ENCODE data around the gene ADK.
"Not testable (repeated sequence)": the region's sequence is repeated elsewhere in the genome, so short reads cannot be mapped to it uniquely, and the experiment has no call there.

Gene ADK

DNA sequence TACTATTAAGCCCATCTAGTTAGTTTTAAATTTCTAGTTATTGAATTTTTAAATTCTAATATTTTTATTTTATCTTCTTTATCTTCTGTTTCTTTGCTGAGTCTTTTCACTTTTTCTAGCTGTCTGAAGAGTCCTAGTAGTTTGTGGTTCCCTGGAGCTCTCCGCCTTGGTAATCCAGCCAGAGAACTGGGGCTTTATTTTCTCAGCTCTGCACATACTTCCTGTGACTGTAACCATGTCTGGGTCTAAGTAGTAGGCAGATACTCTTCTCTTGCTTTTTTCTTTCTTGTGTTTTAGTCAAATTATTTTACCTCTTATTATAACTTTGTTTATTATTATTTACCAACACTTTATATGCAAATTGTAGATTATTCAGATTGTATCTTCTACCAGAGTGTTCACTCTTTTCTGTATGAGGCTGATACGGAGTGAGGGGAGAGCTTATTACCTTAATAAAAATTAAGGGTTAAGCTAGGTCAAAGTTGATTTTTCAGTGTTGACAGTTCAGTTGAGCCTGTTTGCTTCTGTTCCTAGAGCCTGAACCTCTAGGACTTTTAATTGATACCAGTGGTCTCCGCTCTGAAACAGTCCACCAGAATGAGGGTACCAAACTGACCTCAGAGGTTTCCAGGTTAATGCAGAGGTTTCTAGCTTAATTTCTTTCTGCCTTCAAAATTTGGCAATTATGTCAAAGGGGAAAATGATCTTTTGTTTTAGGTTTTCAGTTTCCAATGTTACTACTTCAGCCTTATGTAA is 155.4 kb downstream of the ADK start:
- DNase-seq = no peak

DNA sequence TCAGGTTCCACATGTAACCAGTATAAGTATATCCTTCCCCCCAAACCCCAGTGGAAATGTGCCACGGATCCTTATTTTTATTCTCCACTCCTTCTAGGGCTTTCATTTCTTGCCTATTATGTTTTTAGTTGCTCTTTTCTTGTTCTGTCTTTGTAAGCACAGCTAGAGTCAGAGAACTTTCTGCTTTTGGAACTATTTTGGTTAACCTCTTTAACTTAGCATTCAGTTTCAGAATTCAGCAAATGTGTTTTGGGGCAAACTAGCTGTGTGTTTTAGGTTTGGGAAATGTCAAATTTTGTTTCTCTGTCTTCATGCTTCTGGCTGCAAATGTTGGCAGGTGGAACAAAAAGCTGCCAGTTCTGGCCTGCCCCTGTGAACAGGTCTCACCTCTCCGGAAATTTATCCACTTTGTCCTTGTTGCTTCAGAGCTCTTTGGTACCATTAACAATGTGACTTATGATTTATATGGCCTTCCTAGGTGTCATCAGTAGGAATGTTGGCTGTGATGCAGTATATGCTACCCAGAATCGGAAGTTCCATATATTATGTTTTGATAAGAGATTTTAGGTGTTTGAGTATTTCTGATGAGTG is 156.1 kb downstream of the ADK start:
- DNase-seq = no peak

DNA sequence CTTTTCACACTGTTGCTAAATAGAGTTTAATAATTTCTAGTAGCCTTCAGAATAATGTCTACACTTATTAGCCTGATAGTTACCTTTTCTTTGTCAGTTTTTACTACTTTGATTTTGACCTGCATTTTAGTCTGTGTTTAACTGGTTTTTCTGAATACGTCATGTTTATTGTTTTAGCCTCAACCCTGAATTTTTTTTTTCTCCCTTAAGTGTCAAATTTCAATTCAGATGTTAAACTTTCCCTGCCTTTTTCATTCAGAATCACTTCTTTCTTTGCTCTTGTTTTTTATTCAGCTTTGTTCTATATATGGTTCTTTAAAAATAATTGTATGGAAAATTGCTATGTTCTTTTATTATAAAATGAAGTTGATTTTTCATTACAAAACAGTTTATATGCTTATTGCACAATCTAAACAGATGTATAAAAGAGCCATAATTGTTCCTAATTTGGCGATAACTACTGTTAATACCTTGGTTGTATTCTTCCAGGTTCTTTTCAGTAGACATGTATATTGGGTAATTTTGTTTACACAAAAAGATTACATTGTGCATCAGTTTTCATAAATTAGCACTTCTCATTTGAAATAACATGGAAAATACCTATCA is 159.7 kb downstream of the ADK start:
- DNase-seq = no peak

DNA sequence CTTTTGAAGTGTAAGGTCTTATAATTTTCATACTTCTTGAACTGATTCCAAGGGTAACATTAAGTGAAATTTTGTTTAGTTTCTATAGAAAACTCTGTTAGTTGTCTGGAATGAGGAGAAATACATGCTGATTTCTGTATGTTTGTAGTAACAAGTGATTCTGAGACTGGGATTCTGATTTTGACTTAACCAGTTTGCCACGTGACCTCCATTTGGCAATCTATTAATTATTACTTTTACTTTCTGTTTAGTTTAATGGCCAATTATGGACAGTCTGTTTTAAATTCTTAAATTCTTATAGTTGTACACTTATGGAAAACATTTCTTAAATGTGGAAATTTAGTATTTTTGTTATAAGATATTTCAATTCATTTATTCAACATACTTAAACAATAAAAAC is 163.1 kb downstream of the ADK start:
- no peak for DNase-seq

DNA sequence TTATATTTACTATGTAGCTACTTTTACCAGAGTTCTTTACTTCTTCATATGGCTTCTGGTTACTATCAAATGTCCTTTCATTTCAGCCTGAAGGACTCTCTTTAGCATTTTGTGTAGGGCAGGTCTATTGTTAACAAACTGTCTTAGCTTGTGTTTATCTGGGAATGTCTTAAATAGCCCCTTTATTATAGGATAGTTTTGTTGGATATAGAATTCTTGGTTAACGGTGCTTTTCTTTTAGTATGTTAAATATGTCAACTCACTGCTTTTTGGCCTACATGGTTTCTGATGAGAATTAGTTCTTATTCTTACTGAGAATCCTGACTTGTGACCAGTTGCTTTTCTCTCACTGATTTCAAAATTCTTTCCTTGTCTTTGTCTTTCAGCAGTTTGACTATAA is 169.0 kb downstream of the ADK start:
- DNase-seq = no peak

DNA sequence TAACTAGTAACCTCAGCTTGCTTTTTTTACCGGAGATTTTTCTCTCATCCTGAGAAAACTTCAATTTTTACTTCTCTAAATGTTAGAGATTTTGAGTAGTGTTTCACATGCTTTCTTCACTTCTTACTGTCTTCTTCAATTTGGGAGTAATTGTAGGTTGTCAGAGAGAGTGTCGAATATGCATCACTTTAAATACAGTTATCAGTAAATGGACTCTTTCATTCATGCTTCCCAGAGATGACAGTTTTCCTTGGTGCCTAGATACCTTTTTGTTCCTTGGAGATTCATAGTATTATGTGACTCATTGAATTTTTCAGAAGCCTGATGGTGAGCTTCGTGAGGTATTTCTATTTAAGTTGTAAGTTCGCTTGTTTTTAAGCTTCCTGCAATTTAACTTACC is 169.7 kb downstream of the ADK start:
- no peak for DNase-seq

DNA sequence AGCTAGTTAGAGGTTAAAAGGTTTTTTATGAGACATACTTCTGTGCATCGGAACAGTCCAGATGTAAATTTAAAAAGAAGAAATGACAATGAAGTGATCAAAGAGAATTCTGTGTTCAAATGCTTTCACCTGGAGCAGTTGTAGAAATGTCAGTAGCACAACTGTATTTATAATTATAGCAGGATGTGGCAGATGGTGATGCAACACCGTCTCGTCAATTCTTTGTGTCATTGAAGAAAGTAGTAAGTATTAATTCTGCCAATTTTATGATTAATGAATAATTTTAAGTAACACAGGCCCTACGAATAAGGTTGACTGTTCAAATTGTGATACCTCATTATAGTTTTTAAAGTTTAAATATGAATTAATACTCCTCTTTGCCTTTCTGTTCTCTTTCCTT is 171.1 kb downstream of the ADK start:
- no peak for DNase-seq

DNA sequence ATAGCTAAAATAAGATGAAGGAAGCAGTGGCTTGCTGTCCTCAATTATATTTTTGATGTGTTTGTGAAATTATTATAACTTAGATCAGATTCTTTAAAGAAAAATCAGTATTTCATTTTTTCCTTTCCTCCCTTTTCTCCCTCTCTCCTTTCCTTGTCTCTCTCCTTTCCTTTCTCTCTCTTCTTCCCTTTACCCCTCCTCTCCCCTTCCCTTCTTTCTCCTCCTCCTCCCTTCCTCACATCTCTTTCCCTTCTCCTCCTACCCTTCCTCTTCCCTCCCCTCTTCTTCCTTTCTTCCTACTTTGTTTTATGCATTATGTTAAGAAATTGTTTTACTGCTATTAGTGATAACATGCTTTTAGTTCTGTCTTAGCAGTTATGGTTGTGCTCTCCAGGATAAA is 171.5 kb downstream of the ADK start:
- DNase-seq = no peak

DNA sequence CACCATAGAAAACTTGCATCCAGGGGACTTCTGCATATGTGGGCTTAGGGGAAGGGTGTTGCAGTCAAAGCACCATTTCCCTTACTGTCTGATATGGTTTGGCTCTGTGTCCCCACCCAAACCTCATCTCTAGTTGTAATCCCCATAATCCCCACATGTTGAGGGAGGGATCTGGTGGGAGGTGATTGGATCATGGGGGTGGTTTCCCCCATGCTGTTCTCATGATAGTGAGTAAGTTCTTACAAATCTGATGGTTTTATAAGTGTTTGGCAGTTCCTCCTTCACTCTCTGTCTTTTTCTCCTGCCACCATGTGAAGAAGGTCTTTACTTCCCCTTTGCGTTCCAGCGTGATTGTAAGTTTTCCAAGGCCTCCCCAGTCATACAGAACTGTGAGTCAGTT is 177.4 kb downstream of the ADK start:
- no peak for DNase-seq

DNA sequence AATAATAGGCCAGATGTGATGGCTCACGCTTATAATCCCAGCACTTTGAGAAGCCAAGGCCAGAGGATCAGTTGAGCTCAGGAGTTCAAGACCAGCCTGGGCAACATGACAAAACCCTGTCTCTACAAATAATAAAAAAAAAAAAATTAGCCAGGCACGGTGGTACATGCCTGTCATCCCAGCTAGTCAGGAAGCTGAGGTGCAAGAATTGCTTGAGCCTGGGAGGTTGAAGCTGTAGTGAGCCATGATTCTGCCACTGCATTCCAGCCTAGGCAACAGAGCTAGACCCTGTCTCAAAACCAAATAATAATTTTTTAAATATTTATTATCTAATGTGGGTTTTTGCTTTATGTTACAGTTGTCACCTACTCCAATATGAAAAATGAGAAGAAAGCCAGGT is 178.9 kb downstream of the ADK start:
- DNase-seq = no peak

DNA sequence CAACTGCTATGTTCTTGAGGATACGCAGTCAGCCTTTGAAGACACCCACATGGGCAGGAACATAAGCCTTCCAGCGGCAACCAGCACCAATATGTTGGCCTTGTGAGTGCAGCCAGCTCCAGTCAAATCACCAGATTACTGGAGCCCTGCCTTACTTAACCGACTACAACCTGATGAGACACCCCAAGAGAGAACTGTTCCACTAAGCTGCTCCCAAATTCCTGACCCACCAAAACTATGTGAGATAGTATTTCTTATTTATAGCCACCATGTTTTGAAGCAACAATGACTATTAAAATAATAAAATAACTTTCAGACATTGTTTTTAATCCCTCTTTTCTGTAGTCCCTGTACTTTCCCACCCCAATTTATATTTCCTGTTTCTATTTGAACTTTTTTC is 179.6 kb downstream of the ADK start:
- no peak for DNase-seq

DNA sequence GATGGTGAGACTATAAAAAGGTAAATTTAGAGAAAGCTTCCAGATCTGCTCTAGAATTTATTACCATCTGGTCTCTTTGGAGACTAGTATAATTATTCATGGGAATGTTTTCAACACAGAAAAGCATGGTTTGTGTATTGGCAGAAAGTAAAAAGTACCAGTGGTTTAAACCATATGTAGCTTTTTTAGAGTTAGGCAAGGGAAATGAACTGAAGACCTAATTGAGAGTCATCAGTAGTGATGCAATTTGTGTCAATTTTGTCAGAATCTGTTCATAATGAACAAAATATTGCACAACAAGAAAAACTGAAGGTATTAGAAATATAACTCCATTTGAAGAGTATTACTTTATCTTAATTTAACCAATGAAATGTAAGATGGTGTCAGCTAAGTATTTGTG is 181.4 kb downstream of the ADK start:
- DNase-seq = no peak

DNA sequence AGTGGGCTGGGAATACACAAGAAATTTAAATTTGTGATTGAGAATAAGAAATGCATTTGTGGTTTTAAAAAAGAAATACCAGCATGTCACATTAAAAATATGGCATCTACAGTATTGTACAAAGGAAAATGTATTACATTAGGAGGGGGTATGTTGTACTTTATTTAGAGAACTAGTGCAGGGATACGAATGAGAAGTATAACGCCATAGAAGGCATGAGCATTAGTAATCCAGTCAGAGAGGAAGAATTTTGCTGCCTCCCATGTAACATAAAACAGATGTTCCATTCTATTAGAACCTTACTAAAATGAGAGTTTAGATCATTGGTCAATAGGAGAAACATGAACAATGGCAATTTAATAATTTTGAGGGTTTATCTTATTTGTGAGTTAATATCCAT is 182.2 kb downstream of the ADK start:
- no peak for DNase-seq

DNA sequence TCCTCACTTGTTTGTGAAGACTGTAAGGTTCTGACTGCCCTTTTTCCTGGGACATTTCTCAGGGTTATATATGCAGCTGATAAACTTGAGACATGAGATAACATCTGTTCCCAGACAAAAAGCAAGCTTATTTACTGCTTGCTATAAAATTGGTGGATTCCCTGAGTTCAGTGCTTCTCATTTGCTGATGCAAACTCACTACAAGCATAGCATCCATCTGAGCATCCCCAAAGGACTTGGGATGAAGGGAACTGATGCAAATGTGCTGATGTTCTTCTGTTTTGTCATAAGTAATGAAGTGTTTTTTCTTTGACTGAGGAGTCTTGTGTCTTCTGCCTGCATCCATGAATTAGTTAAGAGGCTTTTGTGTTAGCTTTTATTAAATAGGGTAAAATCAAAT is 183.2 kb downstream of the ADK start:
- no peak for DNase-seq

DNA sequence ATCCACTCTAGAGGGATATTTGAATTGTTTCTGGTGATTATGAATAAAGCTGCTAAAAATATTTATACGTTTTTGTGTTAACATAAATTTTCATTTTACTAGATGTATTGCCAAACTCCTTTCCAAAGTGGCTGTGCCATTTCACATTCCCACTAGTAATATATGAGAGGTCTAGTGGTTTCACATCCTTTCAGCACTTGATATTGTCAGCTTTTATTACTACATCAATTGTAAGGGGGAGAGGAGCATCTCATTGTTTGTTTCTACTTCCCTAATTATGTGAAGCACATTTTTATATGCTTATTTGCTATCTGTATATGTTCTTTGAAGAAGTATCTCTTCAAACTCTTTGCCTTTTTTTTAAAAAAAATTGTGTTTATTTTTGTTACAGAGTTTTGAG is 184.5 kb downstream of the ADK start:
- no peak for DNase-seq

DNA sequence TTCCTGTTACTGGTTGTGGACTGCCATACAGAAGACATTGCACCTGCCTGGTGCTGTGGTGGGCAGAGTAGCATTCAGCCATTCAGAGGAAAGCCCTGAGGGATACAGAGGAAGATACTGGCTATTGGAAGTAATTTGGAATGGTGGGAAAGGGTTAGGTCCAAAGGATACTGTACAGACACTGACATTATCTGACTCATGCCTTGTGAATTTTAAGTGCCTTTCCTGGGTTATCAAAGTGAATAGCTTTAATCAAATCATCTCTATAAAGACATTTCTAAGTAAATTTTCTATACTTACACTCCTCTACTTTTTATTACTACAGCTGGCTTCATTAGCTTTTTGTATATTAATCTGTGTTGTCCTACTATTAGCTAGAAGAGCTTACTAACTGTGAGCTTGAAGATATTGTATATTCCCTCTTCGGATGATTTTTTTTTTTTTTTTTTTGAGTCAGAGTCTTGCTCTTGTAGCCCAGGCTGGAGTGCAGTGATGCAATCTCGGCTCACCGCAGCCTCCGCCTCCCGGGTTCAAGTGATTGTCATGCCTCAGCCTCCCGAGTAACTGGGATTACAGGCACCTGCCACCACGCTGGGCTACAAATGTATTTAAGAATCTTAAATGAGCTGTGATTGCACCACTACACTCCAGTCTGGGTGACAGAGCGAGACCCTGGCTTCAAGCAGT is 186.5 kb downstream of the ADK start:
- no peak for DNase-seq

DNA sequence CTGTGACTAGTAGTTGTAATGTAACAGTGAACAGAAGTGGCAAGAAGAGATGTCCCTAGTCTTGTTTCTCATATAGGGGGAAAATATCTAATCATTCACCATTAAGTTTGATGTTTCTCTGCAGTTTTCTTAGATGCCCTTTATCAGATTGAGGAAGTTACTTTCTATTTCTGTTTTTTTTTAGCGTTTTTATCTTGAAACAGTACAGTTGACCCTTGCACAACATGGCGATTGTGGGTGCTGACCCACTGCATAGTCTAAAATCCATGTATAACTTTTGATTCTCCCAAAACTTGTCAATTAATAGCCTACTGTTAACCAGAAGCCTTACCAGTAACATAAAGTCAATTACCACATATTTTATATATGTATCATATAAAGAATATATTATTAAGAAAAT is 192.0 kb downstream of the ADK start:
- no peak for DNase-seq

DNA sequence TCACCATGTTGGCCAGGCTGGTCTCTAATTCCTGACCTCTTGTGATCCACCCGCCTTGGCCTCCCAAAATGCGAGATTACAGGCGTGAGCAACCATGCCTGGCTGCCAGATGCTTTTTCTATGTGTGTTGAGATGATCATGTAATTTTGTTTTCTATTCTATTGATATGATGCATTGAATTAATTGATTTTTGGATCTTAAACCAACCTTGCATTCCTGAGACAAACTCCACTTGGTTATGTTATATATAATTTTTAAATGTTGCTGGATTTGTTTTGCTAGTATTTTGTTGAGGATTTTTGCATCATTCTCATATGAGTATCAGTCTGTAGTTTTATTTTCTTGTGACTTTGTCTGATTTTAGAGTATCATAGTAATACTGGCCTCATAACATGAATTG is 192.8 kb downstream of the ADK start:
- no peak for DNase-seq

DNA sequence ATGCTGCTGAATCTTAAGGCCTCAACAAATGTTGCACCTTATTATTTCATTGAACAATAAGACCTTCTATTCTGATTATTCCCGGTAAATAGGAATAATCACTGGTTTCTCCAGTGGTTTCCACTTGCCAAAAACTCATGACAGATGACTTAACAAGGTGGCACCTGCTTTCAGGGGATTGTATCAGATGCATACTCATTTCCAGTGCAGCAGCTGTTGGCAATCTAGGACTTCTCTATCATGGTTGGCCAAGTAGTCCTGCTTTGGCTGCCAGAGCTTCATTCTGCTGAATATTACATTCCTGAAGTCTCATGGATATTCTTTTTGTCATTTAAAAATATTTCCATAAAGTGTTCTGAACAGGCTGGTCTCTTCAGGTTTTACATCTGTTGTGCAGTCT is 193.3 kb downstream of the ADK start:
- DNase-seq = no peak

DNA sequence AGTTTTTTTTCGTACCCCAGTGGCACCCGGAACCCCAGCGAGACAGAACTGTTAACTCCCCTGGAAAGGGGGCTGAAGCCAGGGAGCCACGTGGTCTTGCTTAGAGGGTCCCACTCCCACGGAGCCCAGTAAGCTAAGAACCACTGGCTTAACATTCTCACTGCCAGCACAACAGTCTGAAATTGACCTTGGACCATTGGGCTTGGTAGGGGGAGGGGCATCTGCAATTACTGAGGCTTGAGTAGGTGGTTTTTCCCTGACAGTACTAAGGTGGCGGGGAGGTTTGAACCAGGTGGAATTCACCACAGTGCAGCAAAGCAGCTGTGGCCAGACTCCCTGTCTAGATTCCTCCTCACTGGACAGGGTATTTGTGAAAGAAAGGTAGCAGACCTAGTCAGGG is 196.5 kb downstream of the ADK start:
- no peak for DNase-seq

DNA sequence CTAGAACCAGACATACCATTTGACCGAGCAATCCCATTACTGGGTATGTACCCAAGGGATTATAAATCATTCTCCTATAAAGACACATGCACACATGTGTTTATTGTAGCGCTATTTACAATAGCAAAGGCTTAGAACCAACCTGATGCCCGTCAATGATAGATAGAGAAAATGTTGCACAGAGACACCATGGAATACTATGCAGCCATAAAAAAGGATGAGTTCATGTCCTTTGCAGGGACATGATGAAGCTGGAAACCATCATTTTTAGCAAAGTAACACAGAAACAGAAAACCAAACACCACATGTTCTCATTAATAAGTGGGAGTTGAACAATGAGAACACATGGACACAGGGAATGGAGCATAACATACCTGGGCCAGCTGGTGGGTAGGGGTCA is 202.0 kb downstream of the ADK start:
- DNase-seq = not testable (repeated sequence)

DNA sequence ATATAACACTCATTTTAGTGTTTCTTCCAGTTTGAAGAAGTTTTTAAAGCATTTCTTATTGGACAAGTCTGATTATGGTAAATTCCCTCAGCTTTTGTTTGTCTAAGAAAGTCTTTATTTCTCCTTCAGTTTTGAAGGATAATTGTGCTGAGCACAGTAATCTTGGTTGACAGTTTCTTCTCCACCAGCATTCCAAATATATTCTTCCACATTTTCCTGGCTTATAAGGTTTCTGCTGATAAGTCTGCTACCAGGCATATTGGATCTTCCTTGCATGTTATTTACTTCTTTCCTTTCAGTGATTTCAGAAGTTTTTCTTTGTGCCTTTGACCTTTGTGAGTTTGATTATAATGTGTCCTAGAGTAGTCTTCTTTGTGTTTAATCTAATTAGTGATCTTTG is 210.7 kb downstream of the ADK start:
- no peak for DNase-seq

DNA sequence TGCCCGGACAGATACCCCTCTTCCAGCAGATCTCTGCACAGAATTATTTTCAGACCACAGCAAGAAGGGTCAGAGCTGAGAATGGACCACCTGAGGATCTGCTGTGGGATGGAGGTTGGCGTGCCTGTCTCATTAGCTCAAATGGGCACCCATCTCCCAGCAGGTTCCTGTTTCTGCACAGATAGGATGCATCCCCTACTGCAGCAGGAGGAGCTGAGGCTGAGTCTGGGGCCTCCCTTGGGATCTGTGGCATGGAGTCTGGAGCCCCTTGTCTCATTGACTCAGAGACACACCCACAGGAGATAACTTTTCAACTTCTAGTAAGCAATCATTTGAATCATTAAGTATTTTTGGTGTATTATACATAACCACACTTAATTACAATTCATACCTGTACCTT is 212.7 kb downstream of the ADK start:
- DNase-seq = no peak

DNA sequence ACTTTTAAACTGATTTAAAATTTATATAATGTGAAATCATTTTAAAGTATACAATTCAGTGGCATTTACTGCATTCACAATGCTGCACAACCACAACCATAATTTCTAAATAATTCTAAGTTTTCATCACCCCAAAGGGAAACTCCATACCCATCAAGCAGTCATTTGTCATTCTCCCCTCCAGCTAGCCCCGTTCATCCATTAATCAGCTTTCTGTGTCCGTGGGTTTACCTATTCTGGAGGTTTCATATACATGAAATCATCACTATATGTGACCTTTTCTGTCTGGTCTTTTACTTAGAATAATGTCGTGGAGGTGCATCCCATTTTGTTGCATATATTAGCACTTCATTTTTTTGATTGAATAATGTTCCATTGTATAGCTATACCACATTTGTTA is 214.1 kb downstream of the ADK start:
- DNase-seq = no peak

All from effector CD8-positive, alpha-beta T cell (primary cell).